ENCODE results near the gene QDPR. TPM values are rescaled to one million over a fixed set of nuclear protein-coding genes. Genes with fewer than 3 reads are reported as not detected.

Gene QDPR
- total RNA-seq, 1 experiment from 2014 or later, result 39.5 TPM

DNA sequence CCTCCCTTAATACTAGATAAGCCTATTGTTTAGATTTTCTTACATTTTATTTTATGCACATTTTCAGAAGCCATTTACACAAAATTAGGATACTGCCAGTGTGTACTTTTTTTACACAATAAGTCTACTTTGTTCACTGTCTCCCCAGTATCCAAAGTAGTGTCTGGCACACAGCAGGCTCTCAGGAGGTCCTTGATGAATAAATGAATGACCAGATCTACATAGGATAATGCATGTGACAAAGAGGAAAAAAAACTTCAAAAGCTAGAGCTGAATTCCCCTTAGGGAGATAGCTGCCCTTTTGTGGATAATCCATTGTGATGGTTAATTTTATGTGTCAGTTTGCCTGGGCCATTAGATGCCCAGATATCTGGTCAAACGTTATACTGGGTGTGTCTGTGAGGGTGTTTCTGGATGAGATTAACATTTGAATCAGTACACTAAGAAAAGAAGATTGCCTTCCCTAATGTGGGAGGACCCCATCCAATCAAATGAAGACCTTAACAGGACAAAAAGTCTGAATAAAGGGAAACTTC lies 61.6 kb downstream of the QDPR start:
- no peak overlapping the region for H2AFZ ChIP-seq (ENCODE audit: low read depth, low read length, poor library complexity, severe bottlenecking)
- no peak overlapping the region for H3K9ac ChIP-seq (ENCODE audit: low read length)
- no peak for ATAC-seq
- H3K27me3 ChIP-seq (ENCODE audit: insufficient read depth, low read length), result no peaks in the 10 kb centered on the region; the same call in 1 of the 2 replicates
- no peak overlapping the region for H3K4me3 ChIP-seq (replicated peaks in 1 of 2; ENCODE audit: low read depth in 1 of 2, low read length in 2 of 2)
- no peaks in the 10 kb centered on the region for H3K9me2 ChIP-seq (ENCODE audit: insufficient read depth)
- ChIA-PET POLR2A (interaction anchor here (0.6 kb wide), 1 partner anchor 290 kb away, joined by 3 read pairs; no protein-coding TSS in a partner anchor), RAD21 (ENCODE audit: low non-redundant PET in 1 of 2, low total read pairs in 2 of 2, uncharacterized antibody in 2 of 2, unreplicated experiment in 2 of 2) (no interaction called here), CTCF (interaction anchor here (2.1 kb wide), 1 partner anchor 103 kb away, joined by 7 read pairs; no protein-coding TSS in a partner anchor)
- H3K4me1 ChIP-seq (ENCODE audit: control insufficient read depth in 1 of 2, insufficient read depth in 2 of 2, low read length in 2 of 2), result no peaks in the 10 kb centered on the region
- no peak overlapping the region for H3K27ac ChIP-seq (ENCODE audit: low read depth, low read length)
- H4K20me1 ChIP-seq (ENCODE audit: insufficient read depth), result no peaks in the 10 kb centered on the region
- BruUV-seq (replicated peaks), result no TSS peak
- H3K4me2 ChIP-seq (ENCODE audit: low read length), result no peak overlapping the region
- intact Hi-C loops (cut with micrococcal nuclease), result no loop called here
- no peaks in the 10 kb centered on the region for H3K9me3 ChIP-seq (ENCODE audit: control insufficient read depth in 1 of 2, insufficient read depth in 1 of 2, low read depth in 1 of 2, low read length in 2 of 2)
- H3K36me3 ChIP-seq (ENCODE audit: control insufficient read depth in 1 of 2, insufficient read depth in 2 of 2, low read length in 2 of 2), result no peaks in the 10 kb centered on the region
- no peak for TF ChIP-seq JUND (IDR thresholded peaks at IDR 0.05)
- TF ChIP-seq EZH2phosphoT487 (IDR thresholded peaks at IDR 0.05; ENCODE audit: borderline replicate concordance), result no peak
- TF ChIP-seq, protein P1, sequence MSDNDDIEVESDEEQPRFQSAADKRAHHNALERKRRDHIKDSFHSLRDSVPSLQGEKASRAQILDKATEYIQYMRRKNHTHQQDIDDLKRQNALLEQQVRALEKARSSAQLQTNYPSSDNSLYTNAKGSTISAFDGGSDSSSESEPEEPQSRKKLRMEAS (IDR thresholded peaks at IDR 0.05), result no peak
- no peaks in the 10 kb centered on the region for H3K79me2 ChIP-seq (ENCODE audit: insufficient read depth, low read length)
- no peak for DNase-seq (ENCODE audit: low read depth, low spot score)

DNA sequence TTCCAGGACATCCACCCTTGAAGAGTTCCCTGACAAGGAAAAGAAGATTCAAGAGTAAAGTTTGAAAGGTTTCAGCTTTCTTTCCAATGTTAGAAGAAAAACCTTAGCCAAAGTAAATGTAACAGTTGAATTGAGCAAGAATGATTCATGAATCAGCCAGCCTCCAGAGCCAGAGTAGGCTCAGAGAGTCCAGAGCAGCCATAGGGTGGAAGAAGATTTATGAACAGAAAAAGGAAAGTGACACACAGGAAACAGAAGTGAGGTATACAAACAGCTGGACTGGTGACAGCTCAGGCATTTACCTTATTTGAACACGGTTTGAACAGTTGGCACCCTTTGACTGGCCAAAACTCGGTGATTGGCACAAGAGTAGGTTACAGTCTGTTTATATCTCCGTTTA lies 63.2 kb downstream of the QDPR start:
- POLR2A ChIA-PET, result no interaction called here
- H3K27ac ChIP-seq (ENCODE audit: low read depth, low read length), result no peak overlapping the region
- no peaks in the 10 kb centered on the region for H4K20me1 ChIP-seq (ENCODE audit: insufficient read depth)
- H3K27me3 ChIP-seq (ENCODE audit: insufficient read depth, low read length), result no peaks in the 10 kb centered on the region; the same call in 1 of the 2 replicates
- H3K9me3 ChIP-seq (ENCODE audit: control insufficient read depth in 1 of 2, insufficient read depth in 1 of 2, low read depth in 1 of 2, low read length in 2 of 2), result no peaks in the 10 kb centered on the region
- no peak overlapping the region for H3K4me2 ChIP-seq (ENCODE audit: low read length)
- no peaks in the 10 kb centered on the region for H3K79me2 ChIP-seq (ENCODE audit: insufficient read depth, low read length)
- no peak overlapping the region for H3K4me3 ChIP-seq (replicated peaks in 1 of 2; ENCODE audit: low read depth in 1 of 2, low read length in 2 of 2)
- H3K36me3 ChIP-seq (ENCODE audit: control insufficient read depth in 1 of 2, insufficient read depth in 2 of 2, low read length in 2 of 2), result no peaks in the 10 kb centered on the region
- intact Hi-C loops (cut with micrococcal nuclease), result loop anchor here (5.0 to 10.0 kb wide), 2 partner anchors 651 to 1424 kb away; no protein-coding TSS in a partner anchor
- TF ChIP-seq JUND (IDR thresholded peaks at IDR 0.05) (no peak), EZH2phosphoT487 (IDR thresholded peaks at IDR 0.05; ENCODE audit: borderline replicate concordance) (no peak), YY1 (IDR thresholded peaks at IDR 0.05; ENCODE audit: extremely low read depth, insufficient replicate concordance, low read depth, low read length) (no peak), SRF (IDR thresholded peaks at IDR 0.05; ENCODE audit: low read depth) (no peak), ZFX (IDR thresholded peaks at IDR 0.05) (no peak), EGR1 (IDR thresholded peaks at IDR 0.05; ENCODE audit: low read depth) (no peak), RAD21 (IDR thresholded peaks at IDR 0.05; ENCODE audit: low read depth) (no peak), POLR2A (IDR thresholded peaks at IDR 0.05; ENCODE audit: borderline replicate concordance, extremely low read depth, insufficient read depth, insufficient read length) (no peak)
- TF ChIP-seq, protein P2, sequence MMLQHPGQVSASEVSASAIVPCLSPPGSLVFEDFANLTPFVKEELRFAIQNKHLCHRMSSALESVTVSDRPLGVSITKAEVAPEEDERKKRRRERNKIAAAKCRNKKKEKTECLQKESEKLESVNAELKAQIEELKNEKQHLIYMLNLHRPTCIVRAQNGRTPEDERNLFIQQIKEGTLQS (IDR thresholded peaks at IDR 0.05), result no peak
- TF ChIP-seq, protein P3, sequence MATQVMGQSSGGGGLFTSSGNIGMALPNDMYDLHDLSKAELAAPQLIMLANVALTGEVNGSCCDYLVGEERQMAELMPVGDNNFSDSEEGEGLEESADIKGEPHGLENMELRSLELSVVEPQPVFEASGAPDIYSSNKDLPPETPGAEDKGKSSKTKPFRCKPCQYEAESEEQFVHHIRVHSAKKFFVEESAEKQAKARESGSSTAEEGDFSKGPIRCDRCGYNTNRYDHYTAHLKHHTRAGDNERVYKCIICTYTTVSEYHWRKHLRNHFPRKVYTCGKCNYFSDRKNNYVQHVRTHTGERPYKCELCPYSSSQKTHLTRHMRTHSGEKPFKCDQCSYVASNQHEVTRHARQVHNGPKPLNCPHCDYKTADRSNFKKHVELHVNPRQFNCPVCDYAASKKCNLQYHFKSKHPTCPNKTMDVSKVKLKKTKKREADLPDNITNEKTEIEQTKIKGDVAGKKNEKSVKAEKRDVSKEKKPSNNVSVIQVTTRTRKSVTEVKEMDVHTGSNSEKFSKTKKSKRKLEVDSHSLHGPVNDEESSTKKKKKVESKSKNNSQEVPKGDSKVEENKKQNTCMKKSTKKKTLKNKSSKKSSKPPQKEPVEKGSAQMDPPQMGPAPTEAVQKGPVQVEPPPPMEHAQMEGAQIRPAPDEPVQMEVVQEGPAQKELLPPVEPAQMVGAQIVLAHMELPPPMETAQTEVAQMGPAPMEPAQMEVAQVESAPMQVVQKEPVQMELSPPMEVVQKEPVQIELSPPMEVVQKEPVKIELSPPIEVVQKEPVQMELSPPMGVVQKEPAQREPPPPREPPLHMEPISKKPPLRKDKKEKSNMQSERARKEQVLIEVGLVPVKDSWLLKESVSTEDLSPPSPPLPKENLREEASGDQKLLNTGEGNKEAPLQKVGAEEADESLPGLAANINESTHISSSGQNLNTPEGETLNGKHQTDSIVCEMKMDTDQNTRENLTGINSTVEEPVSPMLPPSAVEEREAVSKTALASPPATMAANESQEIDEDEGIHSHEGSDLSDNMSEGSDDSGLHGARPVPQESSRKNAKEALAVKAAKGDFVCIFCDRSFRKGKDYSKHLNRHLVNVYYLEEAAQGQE (IDR thresholded peaks at IDR 0.05; ENCODE audit: low read depth), result no peak
- TF ChIP-seq, protein P1 (IDR thresholded peaks at IDR 0.05), result no peak
- no peak for ATAC-seq
- no peaks in the 10 kb centered on the region for H3K4me1 ChIP-seq (ENCODE audit: control insufficient read depth in 1 of 2, insufficient read depth in 2 of 2, low read length in 2 of 2)
- H3K9ac ChIP-seq (ENCODE audit: low read length), result no peak overlapping the region
- no peak overlapping the region for H2AFZ ChIP-seq (ENCODE audit: low read depth, low read length, poor library complexity, severe bottlenecking)
- DNase-seq (ENCODE audit: low read depth, low spot score), result no peak
- RAD21 ChIA-PET (ENCODE audit: low non-redundant PET in 1 of 2, low total read pairs in 2 of 2, uncharacterized antibody in 2 of 2, unreplicated experiment in 2 of 2), result no interaction called here
- CTCF ChIA-PET, result interaction anchor here (1.1 to 3.5 kb wide), 3 partner anchors 102 to 1156 kb away, joined by 4 to 54 read pairs (median 6); no protein-coding TSS in a partner anchor
- H3K9me2 ChIP-seq (ENCODE audit: insufficient read depth), result no peaks in the 10 kb centered on the region
- BruUV-seq (replicated peaks), result no TSS peak
